ENCODE measurements around the gene PARP14.
"Not testable (repeated sequence)": the region's sequence is repeated elsewhere in the genome, so short reads cannot be mapped to it uniquely, and the experiment has no call there.

Gene PARP14

DNA sequence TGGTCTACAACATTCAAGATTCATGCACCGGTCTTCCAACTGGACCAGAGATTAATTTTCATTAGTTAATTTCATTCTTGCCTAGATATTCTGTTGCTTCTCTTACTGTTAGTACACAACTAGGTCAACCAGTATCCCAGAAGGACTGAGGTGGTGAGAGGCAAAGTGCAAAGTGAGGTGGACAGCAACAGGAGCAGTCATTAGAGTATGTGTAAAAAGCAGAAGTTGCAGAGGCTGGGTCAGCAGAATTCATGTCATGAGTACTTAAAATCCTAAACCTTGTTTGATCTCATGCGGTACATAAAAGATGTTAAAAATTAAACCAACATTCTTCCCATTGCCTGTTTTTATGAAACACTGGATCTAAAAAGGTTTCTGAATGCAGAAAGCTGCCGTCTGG, 46.7 kb downstream of the PARP14 start:
- no peak for DNase-seq

GRCh38 chr3:122727766-122728165, 47.1 kb downstream of the PARP14 start:
- DNase-seq: no peak

DNA sequence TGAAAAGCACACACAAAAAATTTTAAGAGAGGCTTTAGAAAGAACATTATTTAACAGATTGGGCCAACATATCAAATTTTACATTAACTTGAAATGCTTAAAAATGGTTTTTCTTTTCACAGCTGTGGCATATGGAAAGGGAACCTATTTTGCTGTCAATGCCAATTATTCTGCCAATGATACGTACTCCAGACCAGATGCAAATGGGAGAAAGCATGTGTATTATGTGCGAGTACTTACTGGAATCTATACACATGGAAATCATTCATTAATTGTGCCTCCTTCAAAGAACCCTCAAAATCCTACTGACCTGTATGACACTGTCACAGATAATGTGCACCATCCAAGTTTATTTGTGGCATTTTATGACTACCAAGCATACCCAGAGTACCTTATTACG, 47.5 kb downstream of the PARP14 start:
- DNase-seq: no peak

DNA sequence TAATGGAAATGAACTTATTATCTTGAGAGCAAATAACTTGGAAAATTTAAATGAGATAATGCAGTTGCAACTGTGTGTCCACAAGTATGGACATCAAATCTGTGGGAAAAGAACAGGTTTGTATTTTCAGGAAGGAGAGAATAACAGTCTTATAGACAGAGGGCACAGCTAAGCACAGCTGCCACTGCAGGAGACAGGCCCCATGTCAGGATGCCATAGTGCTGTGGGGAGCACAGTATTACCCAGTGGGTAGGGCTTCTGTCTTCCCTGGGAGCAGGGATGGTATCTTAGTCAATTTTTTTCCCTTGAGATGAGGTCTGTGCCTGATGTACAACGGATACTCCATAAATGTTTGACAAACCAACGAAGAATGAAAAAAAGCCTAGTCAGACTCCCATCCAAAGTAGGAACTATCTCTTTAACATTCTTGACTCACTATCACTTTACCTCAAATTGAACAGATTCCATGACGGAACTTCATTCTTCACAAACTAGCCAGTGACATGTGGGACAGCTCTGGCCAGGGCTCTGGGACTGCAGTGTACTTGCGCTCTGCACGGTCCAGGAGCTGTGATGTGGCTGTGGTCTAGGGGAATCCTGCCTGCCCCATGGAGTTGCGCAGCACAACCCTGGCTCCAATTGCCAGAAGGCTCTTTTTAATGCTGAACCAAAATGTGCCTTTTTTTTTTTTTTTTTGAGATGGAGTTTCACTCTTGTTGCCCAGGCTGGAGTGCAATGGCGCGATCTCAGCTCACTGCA, 48.3 kb downstream of the PARP14 start:
- DNase-seq: no peak

DNA sequence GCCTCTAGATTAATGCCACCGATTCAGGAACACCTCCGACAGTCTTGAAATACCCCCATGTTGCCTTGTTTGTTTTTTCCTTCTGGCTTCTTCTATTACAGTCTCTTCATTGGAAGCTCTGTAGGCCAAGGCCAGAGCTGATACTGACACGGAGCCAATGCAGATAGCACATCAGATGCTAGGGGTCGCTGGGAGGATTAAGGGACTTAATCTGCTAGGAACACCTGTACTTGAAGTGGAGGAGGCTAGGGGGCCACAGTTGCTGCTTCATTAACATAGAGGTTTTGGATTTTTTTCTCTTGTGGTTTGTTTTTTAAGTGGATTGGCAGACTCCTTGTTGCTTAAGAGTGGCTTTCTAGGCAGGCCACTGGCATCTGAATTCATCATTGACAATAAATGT, 49.6 kb downstream of the PARP14 start:
- no peak for DNase-seq

- DNase-seq: not testable (repeated sequence)
Measured at GRCh38 chr3:122732682-122733525, 52.3 kb downstream of the PARP14 start.

GRCh38 chr3:122739172-122739571, 58.5 kb downstream of the PARP14 start:
- DNase-seq: no peak

- DNase-seq: no peak
Measured at GRCh38 chr3:122742234-122742633, 61.6 kb downstream of the PARP14 start.

GRCh38 chr3:122743581-122744120, 63.0 kb downstream of the PARP14 start:
- no peak for DNase-seq

GRCh38 chr3:122745369-122746021, 64.9 kb downstream of the PARP14 start:
- DNase-seq: no peak

DNA sequence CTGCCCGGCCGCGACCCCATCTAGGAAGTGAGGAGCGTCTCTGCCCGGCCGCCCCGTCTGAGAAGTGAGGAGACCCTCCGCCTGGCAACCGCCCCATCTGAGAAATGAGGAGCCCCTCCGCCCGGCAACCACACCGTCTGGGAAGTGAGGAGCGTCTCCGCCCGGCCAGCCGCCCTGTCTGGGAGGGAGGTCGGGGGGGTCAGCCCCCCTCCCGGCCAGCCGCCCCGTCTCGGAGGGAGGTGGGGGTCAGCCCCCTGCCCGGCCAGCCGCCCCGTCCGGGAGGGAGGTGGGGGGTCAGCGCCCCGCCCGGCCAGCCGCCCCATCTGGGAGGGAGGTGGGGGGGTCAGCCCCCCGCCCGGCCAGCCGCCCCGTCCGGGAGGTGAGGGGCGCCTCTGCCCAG, 66.7 kb downstream of the PARP14 start:
- not testable (repeated sequence) for DNase-seq

DNA sequence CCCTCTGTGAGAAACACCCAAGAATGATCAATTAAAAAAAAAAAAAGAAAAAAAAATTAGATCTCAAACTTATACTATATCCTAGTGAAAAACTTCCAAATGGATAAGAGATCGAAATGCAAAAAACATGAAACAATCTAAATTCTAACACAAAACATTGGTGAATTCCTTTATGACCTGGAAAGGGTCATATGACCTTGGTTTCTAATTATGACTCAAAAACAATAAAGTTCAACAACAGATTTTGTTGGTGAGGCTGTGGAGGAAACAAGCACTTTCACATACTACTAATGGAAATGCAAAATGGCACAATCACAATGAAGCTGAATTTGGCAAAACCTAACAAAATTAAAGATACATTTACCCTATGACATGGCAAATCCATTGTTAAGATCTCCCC, 67.7 kb downstream of the PARP14 start:
- DNase-seq: no peak

GRCh38 chr3:122754929-122755328, 74.3 kb downstream of the PARP14 start:
- no peak for DNase-seq

DNA sequence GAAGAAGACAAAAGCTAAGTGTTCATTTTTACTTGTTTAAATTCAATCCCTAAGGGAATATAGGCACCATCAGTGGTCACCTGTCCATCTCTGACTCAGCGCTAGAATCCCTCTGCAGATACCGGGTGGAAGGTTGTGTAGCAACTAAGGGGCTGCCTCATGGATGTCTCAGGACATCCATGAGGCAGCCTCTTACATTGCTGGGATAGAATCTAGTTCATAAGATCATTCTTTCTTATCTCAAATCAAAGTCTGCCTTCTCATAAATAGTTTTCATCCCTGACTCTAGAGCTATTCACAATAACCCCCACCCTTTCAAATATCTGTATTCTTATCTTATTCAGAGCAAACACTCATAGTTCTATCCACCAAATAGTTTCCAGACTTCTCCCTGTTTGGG, 74.9 kb downstream of the PARP14 start:
- DNase-seq: no peak

- no peak for DNase-seq
Measured at GRCh38 chr3:122758877-122759560, 78.4 kb downstream of the PARP14 start.

GRCh38 chr3:122760453-122761271, 80.0 kb downstream of the PARP14 start:
- no peak for DNase-seq

DNA sequence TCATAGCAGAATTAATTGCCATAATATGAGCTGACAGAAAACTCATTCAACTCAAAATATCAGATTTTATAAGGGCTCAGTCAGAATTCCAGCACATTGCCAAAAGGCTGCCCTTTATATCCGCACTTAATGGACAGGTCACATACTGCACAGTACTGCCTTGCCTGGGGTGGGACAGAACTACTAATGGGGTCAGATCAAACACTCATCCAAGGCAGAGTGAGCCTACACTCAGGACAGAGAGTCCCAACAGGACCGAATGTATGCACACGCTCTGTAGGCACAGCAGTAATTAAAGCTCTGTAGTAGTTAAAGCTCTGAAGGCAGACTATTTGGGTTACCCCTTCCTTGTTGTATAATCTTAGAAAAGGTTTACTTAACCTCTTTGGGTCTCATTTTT, 85.8 kb downstream of the PARP14 start:
- no peak for DNase-seq

GRCh38 chr3:122767540-122768372, 87.1 kb downstream of the PARP14 start:
- DNase-seq: no peak

DNA sequence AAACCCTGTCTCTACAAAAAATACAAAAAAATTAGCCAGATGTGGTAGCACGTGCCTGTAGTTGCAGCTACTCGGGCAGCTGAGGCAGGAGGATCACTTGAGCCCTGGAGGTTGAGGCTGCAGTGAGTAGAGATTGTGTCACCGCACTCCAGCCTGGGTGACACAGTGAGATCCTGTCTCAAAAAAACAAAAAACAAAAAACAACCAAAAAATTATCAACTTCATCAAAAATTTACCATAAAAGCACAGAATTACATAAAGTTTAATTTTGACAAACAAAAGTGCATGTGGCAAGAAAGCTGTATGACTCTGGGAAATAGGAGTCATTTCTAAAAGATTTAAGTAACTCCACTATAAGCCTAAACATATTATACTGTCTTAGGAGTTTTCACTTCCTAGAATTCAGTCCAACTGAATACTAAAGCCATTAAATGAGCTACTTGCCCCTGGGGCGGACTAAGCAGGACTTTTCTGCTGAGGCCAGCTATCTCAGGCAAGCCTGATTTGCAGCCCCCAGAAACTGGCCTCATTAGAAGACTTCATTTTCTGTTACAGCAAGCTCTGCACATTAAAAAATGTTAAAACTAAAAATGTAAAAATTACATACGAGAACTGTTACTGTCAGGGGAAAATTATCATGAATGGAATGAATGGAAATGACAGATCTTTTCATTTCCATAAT, 90.0 kb downstream of the PARP14 start:
- DNase-seq: no peak

DNA sequence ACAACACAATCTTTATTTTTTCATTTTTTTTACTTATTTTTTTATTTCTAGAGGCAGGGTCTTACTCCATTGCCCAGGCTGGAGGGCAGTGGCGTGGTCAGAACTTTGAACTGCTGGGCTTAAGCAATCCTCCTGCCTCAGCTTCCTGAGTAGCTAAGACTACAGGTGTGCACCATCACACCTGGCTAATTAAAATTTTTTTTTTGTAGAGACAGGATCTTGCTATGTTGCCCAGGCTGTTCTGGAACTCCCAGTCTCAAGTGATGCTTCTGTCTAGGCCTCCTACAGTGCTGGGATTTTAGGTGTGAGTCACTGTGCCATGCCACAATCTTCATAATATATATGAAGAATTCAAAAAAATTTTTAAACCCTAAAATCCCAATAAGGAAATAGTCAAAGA, 92.2 kb downstream of the PARP14 start:
- DNase-seq: no peak

All from SW 1271 (cell line).